ENCODE data around the gene CEP43.

Gene CEP43

DNA sequence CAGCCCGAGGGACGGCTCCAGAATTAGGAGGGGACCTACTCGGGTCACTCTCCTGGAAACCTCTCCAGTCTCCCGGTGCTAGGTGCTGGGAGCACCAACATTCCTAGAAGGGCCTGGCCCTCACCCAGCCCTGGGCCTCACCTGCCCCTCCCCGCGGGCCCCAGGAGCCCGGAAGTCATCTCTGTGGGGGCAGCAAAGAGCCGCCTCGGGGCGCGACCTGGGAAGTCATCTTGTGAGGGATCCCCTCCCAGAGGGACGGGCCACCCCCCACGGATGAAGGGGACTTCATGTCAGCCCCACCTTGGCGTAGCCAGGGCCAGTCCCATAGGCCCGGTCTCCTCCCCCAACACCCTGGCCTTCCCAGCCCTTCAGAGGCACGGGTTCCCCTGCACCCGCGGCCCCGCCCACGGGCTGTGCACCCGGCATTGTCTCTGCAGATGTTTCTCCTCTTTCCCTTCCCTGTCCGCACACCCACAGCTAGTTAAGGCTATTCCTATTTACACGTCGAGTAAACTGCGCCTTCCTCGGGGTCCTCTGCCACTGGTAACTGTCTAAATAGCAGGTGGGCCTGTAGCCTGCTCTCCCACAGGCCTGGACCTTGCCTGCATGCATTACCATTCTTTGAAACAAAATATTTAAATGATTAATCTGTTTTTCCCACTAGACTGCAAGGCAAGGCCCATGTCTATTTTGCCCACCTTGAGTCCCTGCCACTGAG, 42.0 kb upstream of the CEP43 start:
- DNase-seq (ENCODE audit: low read depth), result no peak
- TF ChIP-seq, protein P1, sequence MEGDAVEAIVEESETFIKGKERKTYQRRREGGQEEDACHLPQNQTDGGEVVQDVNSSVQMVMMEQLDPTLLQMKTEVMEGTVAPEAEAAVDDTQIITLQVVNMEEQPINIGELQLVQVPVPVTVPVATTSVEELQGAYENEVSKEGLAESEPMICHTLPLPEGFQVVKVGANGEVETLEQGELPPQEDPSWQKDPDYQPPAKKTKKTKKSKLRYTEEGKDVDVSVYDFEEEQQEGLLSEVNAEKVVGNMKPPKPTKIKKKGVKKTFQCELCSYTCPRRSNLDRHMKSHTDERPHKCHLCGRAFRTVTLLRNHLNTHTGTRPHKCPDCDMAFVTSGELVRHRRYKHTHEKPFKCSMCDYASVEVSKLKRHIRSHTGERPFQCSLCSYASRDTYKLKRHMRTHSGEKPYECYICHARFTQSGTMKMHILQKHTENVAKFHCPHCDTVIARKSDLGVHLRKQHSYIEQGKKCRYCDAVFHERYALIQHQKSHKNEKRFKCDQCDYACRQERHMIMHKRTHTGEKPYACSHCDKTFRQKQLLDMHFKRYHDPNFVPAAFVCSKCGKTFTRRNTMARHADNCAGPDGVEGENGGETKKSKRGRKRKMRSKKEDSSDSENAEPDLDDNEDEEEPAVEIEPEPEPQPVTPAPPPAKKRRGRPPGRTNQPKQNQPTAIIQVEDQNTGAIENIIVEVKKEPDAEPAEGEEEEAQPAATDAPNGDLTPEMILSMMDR (IDR thresholded peaks at IDR 0.05; ENCODE audit: low read length, missing control alignments), result no peak

DNA sequence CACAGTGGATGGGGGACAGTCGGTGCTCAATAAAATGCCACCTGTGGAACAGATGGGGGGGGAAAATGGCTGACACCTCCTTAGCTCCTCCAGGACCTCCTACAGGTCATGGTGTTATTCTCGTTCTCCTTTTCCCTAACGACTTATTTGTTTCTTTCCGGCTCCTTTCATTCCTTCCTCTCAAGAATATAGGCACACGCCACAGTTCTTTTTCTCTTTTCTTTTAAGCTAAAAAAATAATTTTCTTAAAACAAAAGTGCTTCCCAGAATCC, 41.5 kb upstream of the CEP43 start:
- TF ChIP-seq, protein P1 (IDR thresholded peaks at IDR 0.05; ENCODE audit: low read length, missing control alignments), result no peak
- DNase-seq (ENCODE audit: low read depth), result no peak
- H3K4me3 ChIP-seq (replicated peaks; ENCODE audit: low read depth, low read length), result no peak overlapping the region

More for the DNA sequence above, 42.0 kb upstream of the CEP43 start:
- H3K4me3 ChIP-seq (replicated peaks; ENCODE audit: low read depth, low read length), result peak overlapping the region; percentile 71

DNA sequence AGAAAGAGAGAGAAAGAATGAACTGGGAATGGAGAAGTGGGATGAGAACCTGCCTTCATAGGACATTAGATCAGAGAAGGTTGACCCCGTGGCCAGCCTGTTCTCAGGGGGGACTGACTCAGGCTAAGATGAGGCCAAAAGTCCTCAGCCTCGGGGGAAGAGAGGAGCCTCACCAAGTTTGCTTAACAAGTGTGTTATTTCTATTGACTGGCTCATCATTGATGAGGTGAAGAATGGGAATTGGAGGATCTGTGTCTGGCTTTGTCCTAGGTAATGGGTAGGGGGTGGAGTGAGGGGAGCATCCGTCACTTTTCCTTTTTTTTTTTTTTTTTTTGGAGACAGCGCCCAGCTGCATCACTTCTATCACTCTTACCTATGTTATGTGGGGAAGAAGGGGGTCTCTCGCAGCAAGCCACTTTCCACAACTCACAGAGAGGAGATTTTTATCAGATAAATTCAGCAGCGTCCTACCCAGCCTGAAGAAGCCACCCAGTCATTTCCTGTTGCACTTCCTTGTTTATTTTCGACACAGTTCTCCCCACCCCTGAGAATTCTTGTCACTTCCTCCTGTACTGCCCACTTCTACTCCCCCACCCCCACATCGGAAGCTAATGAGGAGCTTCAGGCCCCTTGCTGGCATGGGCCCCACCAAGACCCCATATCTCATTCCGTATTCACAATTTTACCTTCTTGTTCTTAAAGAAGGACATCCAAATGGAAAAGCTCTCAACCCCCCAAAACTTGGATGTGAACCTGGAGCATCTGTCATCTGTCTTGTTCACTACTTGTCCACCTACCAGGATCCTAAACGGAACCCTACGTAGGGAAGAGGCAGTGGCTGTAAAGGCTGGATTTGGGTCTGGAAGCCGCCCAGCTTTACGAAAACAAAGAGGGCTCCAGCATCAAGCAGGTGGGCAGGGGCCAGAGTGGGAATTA, 40.0 kb upstream of the CEP43 start:
- H3K4me3 ChIP-seq (replicated peaks; ENCODE audit: low read depth, low read length), result no peak overlapping the region
- TF ChIP-seq, protein P1 (IDR thresholded peaks at IDR 0.05; ENCODE audit: low read length, missing control alignments), result no peak
- DNase-seq (ENCODE audit: low read depth), result peak; percentile 39

DNA sequence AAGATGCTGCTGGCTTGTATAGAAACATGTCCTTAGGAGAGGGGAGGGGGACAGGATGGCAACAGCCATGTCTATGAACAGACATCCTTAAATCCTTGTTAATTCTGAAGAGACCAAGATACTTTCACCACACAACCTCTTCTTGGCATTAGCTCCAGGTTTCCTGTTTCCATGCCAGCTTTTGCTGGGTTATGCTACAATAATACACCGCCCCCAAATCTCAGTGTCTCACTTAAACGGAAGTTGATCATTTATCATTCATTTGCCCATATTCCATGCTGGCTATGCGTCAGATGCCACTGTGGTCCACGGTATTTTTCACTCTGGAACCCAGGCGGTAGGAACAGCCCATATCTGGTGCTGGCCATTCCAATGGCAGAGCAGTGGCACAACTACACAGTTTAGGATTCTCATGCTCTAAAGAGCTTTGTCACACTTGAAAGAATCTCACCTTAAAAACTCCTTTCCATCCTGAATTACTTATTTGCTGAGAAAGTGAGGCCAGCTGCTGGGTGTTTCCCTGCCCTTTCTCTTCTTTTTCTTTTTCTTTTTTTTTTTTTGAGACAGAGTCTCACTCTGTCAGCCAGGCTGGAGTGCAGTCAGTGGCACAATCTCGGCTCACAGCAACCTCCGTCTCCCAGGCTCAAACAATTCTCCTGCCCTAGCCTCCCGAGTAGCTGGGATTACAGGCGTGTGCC, 39.1 kb upstream of the CEP43 start:
- H3K4me3 ChIP-seq (replicated peaks; ENCODE audit: low read depth, low read length), result no peak overlapping the region
- TF ChIP-seq, protein P1 (IDR thresholded peaks at IDR 0.05; ENCODE audit: low read length, missing control alignments), result no peak
- DNase-seq (ENCODE audit: low read depth), result no peak

DNA sequence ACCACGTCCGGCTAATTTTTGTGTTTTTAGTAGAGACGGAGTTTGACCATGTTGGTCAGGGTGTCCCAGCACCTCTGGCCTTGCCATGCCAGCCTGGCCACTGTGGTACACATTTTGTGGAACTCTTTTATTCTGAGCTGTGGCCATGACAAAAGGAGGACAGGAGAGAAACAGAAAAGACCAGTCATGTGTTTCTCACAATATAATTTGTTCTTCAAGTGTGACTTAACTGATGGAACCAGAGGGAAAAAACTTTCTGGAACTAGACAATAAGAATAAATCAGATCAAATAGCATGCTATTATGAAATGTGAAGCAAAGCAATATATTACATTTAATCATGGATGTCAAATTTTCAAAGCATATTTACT, 38.6 kb upstream of the CEP43 start:
- no peak overlapping the region for H3K4me3 ChIP-seq (replicated peaks; ENCODE audit: low read depth, low read length)
- DNase-seq (ENCODE audit: low read depth), result no peak
- TF ChIP-seq, protein P1 (IDR thresholded peaks at IDR 0.05; ENCODE audit: low read length, missing control alignments), result no peak

DNA sequence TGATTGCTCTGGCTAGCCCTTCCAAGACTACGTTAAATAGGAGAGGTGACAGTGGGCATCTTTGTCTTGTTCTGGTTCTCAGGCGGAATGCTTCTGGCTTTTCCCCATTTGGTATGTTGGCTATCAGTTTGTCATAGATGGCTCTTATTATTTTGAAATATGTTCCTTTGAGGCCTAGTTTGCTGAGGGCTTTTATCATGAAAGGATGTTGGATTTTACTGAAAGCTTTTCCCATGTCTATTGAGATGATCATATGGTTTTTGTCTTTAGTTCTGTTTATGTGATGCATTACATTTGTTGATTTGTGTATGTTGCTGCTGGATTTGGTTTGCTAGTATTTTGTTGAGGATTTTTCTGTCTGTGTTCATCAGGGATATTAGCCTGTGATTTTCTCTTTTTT, 32.9 kb upstream of the CEP43 start:
- no peak overlapping the region for H3K4me3 ChIP-seq (replicated peaks; ENCODE audit: low read depth, low read length)
- DNase-seq (ENCODE audit: low read depth), result no peak
- TF ChIP-seq, protein P1 (IDR thresholded peaks at IDR 0.05; ENCODE audit: low read length, missing control alignments), result no peak
